Measurements from ENCODE around the gene ARFRP1.
"Not testable (repeated sequence)": the region's sequence is repeated elsewhere in the genome, so short reads cannot be mapped to it uniquely, and the experiment has no call there.

ARFRP1 gene

DNA sequence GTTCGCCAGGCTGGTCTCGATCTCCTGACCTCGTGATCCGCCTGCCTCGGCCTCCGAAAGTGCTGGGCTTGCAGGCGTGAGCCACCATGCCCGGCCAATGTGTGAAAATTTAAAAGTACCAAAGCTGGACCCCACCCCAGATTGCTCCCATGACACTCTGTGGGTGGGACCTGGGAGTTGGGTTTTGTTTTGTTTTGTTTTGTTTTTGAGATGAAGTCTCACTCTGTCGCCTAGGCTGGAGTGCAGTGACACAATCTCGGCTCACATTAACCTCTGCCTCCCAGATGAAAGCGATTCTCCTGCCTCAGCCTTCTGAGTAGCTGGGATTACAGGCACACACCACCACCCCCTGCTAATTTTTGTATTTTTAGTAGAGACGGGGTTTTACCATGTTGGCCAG, 36.1 kb downstream of the ARFRP1 start:
- not testable (repeated sequence) for DNase-seq

GRCh38 chr20:63668351-63668750, 39.4 kb downstream of the ARFRP1 start:
- no peak for DNase-seq

DNA sequence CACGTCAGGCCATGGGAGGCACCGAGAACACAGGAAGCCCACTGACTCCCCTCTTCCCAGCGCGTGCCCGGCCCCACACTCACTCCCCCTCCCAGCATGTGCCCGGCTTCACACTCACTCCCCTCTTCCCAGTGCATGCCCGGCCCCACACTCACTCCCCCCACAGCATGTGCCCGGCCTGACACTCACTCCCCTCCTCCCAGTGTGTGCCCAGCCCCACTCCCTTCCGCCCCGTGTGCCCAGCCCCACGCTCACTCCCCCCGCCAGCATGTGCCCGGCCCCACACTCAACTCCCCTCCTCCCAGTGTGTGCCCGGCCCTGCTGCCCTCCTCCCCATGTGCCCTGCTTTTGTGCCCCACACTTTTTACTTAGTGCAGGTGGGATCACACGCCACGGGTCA, 39.9 kb downstream of the ARFRP1 start:
- DNase-seq = no peak

- DNase-seq = no peak
These were observed 42.1 kb downstream of the ARFRP1 start for GRCh38 chr20:63665708-63666107.

DNA sequence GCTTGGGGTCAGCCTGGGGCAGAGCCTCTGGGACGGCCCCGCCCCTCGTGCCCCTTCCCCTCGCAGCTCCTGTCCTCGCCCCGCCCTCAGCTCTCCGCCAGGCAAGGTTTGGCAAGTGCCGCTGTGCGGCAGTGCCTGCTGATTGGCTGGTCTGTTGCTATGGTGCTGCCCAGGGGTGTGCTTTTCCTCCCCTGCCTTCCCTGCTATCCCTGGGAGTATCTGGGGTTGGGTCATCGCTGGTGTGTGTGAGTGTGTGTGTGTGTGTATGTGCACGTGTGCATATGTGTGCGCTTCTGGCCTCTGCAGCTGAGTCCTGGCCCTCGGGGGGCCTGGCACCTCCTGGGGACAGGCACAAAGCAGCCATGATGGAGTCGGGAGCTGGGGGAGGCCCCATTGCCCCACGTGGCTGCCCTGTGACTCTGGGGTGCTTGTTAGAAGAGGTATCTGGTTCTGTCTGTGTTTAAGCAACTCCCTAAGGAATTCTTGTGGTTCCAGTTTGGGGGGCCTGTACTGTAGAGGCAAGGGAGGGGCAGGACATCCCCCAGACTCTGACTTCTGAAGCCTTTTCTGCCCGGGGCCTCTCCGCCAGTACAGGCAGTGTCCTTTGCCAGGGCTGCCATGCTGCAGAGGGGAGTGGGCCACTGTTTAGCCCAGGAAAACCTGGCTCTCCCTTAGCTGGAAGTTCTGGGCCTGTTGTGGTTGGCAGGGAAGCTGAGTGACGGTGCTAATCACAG, 42.7 kb downstream of the ARFRP1 start:
- DNase-seq = no peak

GRCh38 chr20:63664143-63664851, 43.5 kb downstream of the ARFRP1 start:
- DNase-seq = no peak

GRCh38 chr20:63663332-63664066, 44.3 kb downstream of the ARFRP1 start:
- DNase-seq = no peak

DNA sequence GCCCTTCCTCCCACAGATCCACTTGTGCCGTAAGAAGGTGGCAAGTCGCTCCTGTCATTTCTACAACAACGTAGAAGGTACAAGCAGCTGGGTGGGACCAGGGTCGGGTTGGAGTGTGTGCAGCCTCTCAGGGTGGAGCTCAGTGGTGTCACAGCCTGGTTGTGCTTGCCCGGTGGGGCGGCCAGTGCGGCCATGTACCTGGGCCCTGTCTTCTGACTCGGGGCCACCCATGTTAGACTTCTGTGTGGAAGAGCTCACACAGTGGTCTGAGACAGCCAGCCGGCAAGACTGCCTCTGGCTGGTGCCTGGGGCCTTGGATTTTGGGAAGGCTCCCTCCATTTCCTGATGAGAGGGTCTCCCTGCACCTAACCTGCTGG, 45.0 kb downstream of the ARFRP1 start:
- DNase-seq = no peak

DNA sequence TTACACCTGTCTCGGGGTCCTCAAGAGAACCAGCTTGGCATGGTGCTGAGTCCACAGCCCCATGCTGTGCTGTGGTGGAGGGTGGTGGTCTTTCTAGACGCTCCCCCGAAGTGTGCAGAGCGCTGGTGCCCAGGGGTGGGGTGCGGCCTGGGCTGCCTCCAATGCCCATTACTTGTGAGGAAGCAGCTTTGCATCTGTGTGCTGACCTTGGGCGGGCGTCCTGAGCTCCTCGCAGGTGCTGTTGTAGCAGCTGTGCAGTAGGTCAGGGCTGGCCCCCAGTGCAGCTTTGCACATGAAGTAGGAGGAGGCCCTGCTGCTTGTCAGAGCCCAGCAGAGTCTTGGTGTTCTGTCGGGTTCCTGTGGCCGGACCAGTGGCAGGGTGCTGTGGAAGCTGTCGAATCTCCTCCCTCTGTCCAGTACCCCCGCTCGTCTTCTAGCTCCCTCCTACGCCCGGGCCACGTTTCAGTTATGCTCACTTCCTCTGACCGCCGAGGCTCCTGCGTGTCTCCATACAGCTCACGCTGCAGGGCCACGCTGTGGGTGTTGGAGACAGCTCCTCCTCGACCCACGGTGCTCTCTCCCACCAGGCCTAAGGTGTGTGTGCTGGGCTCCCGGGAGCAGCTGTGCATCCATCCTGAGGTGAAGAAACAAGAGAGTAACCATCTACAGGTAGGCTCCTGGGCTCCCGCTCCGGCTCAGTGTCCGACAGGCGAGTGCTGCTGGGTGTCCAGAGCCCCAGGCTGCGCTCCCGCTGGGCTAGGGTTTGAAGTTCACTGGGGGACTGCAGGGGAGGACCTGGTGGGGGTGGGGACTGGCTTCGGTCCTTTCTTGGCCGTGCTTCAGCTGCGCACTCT, 45.6 kb downstream of the ARFRP1 start:
- no peak for DNase-seq

DNA sequence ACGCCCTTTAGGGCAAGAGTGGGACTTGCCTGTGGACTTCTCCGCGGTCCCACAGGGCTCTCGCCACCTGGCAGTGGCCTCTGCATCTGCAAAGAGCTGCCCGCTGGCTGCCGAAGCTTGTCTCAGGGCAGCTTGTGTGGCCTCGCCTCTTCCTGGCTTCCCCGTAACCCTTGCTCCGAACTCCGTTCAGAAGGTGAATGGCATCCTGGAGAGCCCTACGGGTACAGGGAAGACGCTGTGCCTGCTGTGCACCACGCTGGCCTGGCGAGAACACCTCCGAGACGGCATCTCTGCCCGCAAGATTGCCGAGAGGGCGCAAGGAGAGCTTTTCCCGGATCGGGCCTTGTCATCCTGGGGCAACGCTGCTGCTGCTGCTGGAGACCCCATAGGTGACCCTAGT, 46.7 kb downstream of the ARFRP1 start:
- no peak for DNase-seq

DNA sequence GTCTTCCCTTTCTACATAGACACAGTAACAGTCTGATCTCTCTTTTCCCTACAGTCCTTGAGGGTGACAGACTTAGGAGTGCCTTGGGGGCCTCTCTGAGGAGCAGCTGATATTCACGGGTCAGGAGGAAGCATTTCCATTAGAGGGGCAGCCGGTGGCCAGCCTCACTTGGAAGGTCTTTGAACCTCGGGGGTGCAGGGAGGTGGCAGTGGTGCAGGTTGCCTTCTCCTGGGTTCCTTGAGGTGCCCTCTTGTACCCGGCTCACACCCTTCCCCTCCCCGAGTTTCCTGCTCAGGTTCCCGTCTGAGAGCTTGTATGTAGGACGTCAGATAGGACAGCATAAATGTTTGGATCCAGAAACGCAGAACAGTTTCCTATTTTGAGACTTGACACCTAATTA, 47.2 kb downstream of the ARFRP1 start:
- no peak for DNase-seq

GRCh38 chr20:63660174-63660573, 47.6 kb downstream of the ARFRP1 start:
- not testable (repeated sequence) for DNase-seq

- DNase-seq = no peak
These were observed 48.4 kb downstream of the ARFRP1 start for GRCh38 chr20:63659370-63659769.

DNA sequence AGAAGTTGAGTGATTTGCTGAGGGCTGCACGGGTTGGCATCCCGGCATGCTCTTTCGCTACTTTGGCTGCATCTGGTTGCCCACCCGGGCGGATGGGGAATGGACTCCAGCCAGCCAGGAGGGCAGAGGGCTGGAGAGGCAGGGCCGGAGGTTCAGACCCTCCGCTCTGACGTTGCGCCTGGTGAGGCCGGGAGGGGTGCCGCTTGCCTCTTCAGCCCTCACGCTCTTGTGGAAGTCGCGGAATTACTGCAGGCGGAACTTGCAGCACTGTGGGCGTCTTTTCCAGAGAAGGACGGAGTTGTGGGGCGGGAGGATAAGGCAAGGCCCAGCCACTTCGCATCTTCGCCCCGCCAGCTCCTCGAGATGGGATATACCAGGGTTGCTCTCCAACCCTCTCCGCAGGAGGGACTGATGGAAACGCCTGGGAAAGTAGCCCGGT, 49.0 kb downstream of the ARFRP1 start:
- no peak for DNase-seq

- DNase-seq = peak; percentile 82
These were observed 49.6 kb downstream of the ARFRP1 start, which contains the start of gene RTEL1 for GRCh38 chr20:63657937-63658748. Gene RTEL1 (plus strand): TSS chr20:63658312. CDS start chr20:63659403, 1,091 bp downstream.

GRCh38 chr20:63657260-63657936, 50.4 kb downstream of the ARFRP1 start:
- DNase-seq = no peak

GRCh38 chr20:63656451-63656850, 51.3 kb downstream of the ARFRP1 start:
- DNase-seq = no peak

DNA sequence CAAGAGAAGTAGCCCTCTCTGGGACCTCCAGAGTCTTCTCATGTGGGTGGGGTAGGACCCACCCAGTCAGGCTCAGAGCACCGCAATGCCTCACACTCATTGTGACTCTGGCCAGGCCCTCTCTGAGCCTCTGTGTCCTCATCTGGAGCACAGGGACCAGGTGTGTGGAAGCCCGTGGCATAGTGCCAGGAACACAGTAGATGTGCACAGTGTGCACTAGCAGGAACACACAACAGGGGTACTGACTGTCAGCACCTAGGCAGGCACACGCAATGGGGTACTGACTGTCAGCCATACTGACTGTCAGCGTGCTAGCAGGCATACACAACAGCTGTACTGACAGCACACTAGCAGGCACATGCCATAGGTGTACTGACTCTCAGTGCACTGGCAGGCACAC, 52.5 kb downstream of the ARFRP1 start:
- DNase-seq = no peak

- DNase-seq = no peak
These were observed 53.7 kb downstream of the ARFRP1 start for GRCh38 chr20:63653974-63654668.

Measured in NCI-H2029 (cell line).